H1 (cell line): ENCODE measurements around the gene PDE4D.

Experiments used
- CREB1 ChIP-seq: IDR thresholded peaks from 2 replicates; pipeline ENCODE4 v1.6.1; 2012; ENCODE audit warnings: inconsistent platforms
- EP300 ChIP-seq, 2 experiments: IDR thresholded peaks; 1 replicate in 1 of 2; 2 replicates in 1 of 2; pipeline ENCODE4 v1.6.1; 2011 to 2012; ENCODE audit warnings: low read depth in 2 of 2, low read length in 2 of 2, mild to moderate bottlenecking in 2 of 2, borderline replicate concordance in 1 of 2, inconsistent platforms in 1 of 2, moderate library complexity in 1 of 2
- FOSL1 ChIP-seq: IDR thresholded peaks from 2 replicates; pipeline ENCODE4 v1.6.1; 2011; ENCODE audit warnings: mild to moderate bottlenecking, low read depth, low read length, moderate library complexity; ENCODE audit not compliant: insufficient read depth
- KDM1A ChIP-seq: fragments of 200-600, 300-600 bp; sonication (generic); IDR thresholded peaks from 2 replicates; pipeline ENCODE4 v1.7.1; 2016; ENCODE audit warnings: mild to moderate bottlenecking, low read length, borderline replicate concordance
- NANOG ChIP-seq: IDR thresholded peaks from 2 replicates; pipeline ENCODE4 v1.6.1; 2011; ENCODE audit warnings: low read length, low read depth, mild to moderate bottlenecking, inconsistent platforms; ENCODE audit not compliant: insufficient read depth, poor library complexity, severe bottlenecking
- PHF8 ChIP-seq: fragments of 200-600 bp; sonication (generic); conservative IDR thresholded peaks from 2 replicates; pipeline ENCODE4 v1.7.1; 2012; ENCODE audit warnings: low read depth, mild to moderate bottlenecking, inconsistent platforms, low read length, moderate library complexity
- POLR2AphosphoS5 ChIP-seq: IDR thresholded peaks from 2 replicates; pipeline ENCODE4 v1.6.1; 2011; ENCODE audit warnings: low read depth, low read length
- TBP ChIP-seq: IDR thresholded peaks from 2 replicates; pipeline ENCODE4 v1.6.1; 2011; ENCODE audit warnings: low read depth, low read length, improper control_type of control experiment
- YY1 ChIP-seq: IDR thresholded peaks from 2 replicates; pipeline ENCODE4 v1.6.1; 2011; ENCODE audit warnings: low read depth, mild to moderate bottlenecking, low read length
- TF ChIP-seq, protein P1 (sequence below), 3 experiments: IDR thresholded peaks; 1 replicate in 2 of 3; 2 replicates in 1 of 3; pipeline versions ENCODE4 v1.5.1 to v1.6.1; 2011; ENCODE audit warnings: low read length in 3 of 3, mild to moderate bottlenecking in 3 of 3, inconsistent platforms in 2 of 3, low read depth in 1 of 3, moderate library complexity in 1 of 3; ENCODE audit not compliant: insufficient read depth in 1 of 3; ENCODE audit errors: control extremely low read depth in 1 of 3
- TF ChIP-seq, protein P2 (sequence below): IDR thresholded peaks from 2 replicates; pipeline ENCODE4 v1.6.1; 2011; ENCODE audit warnings: low read depth, mild to moderate bottlenecking, low read length; ENCODE audit not compliant: insufficient read depth
- TF ChIP-seq, protein P3 (sequence below): IDR thresholded peaks from 2 replicates; pipeline ENCODE4 v1.6.1; 2012; ENCODE audit warnings: low read length, inconsistent platforms

DNA sequence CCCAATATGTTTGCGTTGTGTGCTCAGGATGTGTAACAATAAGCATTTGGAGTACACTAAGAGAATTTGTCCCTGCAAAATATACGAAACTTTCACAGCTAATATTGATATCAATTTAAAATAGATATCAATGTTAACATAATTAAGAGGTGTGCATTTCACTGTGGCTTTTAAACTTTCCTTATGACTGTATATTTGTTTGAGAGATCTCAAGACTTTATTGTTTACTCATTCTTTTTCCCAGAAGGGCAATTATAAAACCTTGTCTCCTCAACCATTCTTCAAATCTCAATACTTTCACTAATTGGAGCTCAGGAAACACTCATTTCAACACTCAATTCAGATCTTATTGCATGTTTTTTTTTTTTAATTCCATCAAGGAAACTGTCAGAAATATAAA lies 241.1 kb downstream of the PDE4D start:
- no peak for TF ChIP-seq POLR2AphosphoS5
- TF ChIP-seq YY1, result no peak
- TF ChIP-seq EP300 (IDR thresholded peaks at IDR 0.05; ENCODE audit: borderline replicate concordance in 1 of 2, low read depth in 2 of 2, low read length in 2 of 2), result no peak
- no peak for TF ChIP-seq KDM1A
- TF ChIP-seq, protein P1, sequence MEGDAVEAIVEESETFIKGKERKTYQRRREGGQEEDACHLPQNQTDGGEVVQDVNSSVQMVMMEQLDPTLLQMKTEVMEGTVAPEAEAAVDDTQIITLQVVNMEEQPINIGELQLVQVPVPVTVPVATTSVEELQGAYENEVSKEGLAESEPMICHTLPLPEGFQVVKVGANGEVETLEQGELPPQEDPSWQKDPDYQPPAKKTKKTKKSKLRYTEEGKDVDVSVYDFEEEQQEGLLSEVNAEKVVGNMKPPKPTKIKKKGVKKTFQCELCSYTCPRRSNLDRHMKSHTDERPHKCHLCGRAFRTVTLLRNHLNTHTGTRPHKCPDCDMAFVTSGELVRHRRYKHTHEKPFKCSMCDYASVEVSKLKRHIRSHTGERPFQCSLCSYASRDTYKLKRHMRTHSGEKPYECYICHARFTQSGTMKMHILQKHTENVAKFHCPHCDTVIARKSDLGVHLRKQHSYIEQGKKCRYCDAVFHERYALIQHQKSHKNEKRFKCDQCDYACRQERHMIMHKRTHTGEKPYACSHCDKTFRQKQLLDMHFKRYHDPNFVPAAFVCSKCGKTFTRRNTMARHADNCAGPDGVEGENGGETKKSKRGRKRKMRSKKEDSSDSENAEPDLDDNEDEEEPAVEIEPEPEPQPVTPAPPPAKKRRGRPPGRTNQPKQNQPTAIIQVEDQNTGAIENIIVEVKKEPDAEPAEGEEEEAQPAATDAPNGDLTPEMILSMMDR (IDR thresholded peaks at IDR 0.05; ENCODE audit: control extremely low read depth in 1 of 3, insufficient read depth in 1 of 3, low read depth in 1 of 3, low read length in 3 of 3), result no peak
- TF ChIP-seq, protein P2, sequence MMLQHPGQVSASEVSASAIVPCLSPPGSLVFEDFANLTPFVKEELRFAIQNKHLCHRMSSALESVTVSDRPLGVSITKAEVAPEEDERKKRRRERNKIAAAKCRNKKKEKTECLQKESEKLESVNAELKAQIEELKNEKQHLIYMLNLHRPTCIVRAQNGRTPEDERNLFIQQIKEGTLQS, result no peak
- no peak for TF ChIP-seq FOSL1
- TF ChIP-seq NANOG, result no peak
- TF ChIP-seq, protein P3, sequence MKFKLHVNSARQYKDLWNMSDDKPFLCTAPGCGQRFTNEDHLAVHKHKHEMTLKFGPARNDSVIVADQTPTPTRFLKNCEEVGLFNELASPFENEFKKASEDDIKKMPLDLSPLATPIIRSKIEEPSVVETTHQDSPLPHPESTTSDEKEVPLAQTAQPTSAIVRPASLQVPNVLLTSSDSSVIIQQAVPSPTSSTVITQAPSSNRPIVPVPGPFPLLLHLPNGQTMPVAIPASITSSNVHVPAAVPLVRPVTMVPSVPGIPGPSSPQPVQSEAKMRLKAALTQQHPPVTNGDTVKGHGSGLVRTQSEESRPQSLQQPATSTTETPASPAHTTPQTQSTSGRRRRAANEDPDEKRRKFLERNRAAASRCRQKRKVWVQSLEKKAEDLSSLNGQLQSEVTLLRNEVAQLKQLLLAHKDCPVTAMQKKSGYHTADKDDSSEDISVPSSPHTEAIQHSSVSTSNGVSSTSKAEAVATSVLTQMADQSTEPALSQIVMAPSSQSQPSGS, result no peak
- TF ChIP-seq TBP, result no peak
- no peak for TF ChIP-seq PHF8
- no peak for TF ChIP-seq CREB1
